K562 (cell line): ENCODE measurements around the gene POLG. TPM values are rescaled to one million over a fixed set of nuclear protein-coding genes. Genes with fewer than 3 reads are reported as not detected.
A peak's percentile ranks its signal among the peaks of the same experiment; 100 is the strongest.

Experiments used
- CC2D1A ChIP-seq: fragments of 450-650 bp; IDR thresholded peaks from 2 replicates; pipeline ENCODE4 v1.6.1; 2017; ENCODE audit warnings: mild to moderate bottlenecking
- CEBPZ ChIP-seq: fragments of 150-350 bp; IDR thresholded peaks from 2 replicates; pipeline ENCODE4 v1.6.1; 2014; ENCODE audit warnings: low read depth, mild to moderate bottlenecking, low read length, borderline replicate concordance
- HMBOX1 ChIP-seq: sonication (generic); IDR thresholded peaks from 2 replicates; pipeline ENCODE4 v1.6.1; 2016
- MIER1 ChIP-seq: fragments of 450-650 bp; IDR thresholded peaks from 2 replicates; pipeline ENCODE4 v1.6.1; 2016; ENCODE audit warnings: antibody characterized with exemption, mild to moderate bottlenecking, low read depth
- NBN ChIP-seq: fragments of 450-650 bp; IDR thresholded peaks from 2 replicates; pipeline ENCODE4 v1.6.1; 2016; ENCODE audit warnings: low read depth, mild to moderate bottlenecking
- NFIX ChIP-seq: fragments of 250-450 bp; sonication (Bioruptor Pico); IDR thresholded peaks from 2 replicates; pipeline ENCODE4 v1.4.0; 2020; ENCODE audit warnings: low read depth, mild to moderate bottlenecking, moderate library complexity
- POLR2G ChIP-seq: fragments of 200-400 bp; formaldehyde crosslinking; IDR thresholded peaks from 2 replicates; pipeline ENCODE4 v1.6.1; 2017; ENCODE audit warnings: low read depth, mild to moderate bottlenecking, antibody characterized with exemption, low read length, moderate library complexity
- PTRF ChIP-seq: fragments of 450-650 bp; IDR thresholded peaks from 2 replicates; pipeline ENCODE4 v1.6.1; 2016; ENCODE audit warnings: mild to moderate bottlenecking, missing genetic modification characterization, missing compliant biosample characterization
- RHOXF2B ChIP-seq: fragments of 250-450 bp; sonication (Bioruptor Pico); conservative IDR thresholded peaks from 2 replicates; pipeline ENCODE4 v1.5.1; 2021
- SMARCA5 ChIP-seq: fragments of 450-650 bp; IDR thresholded peaks from 2 replicates; pipeline ENCODE4 v1.6.1; 2016
- SMC3 ChIP-seq: conservative IDR thresholded peaks from 2 replicates; pipeline ENCODE4 v1.6.1; 2011; ENCODE audit warnings: low read depth, low read length, improper control_type of control experiment; ENCODE audit not compliant: insufficient read depth
- SPI1 ChIP-seq: IDR thresholded peaks from 2 replicates; pipeline ENCODE4 v1.6.1; 2011; ENCODE audit warnings: low read depth, low read length, control low read depth, borderline replicate concordance
- ZBTB12 ChIP-seq: fragments of 250-450 bp; sonication (Bioruptor Pico); IDR thresholded peaks from 2 replicates; pipeline ENCODE4 v1.4.0; 2020
- ZBTB34 ChIP-seq: fragments of 250-450 bp; sonication (Bioruptor Pico); IDR thresholded peaks from 2 replicates; pipeline ENCODE4 v1.8.0; 2021; ENCODE audit warnings: mild to moderate bottlenecking, moderate library complexity
- ZHX1 ChIP-seq: fragments of 150-350 bp; conservative IDR thresholded peaks from 2 replicates; pipeline ENCODE4 v1.6.1; 2014; ENCODE audit warnings: low read length
- ZNF512 ChIP-seq: IDR thresholded peaks from 2 replicates; pipeline ENCODE4 v1.6.1; 2016; ENCODE audit warnings: missing genetic modification characterization, missing compliant biosample characterization
- ZNF586 ChIP-seq: fragments of 450-650 bp; formaldehyde crosslinking; conservative IDR thresholded peaks from 2 replicates; pipeline ENCODE4 v1.4.0; 2020; ENCODE audit warnings: mild to moderate bottlenecking, moderate library complexity
- ZNF696 ChIP-seq: fragments of 250-450 bp; sonication (Bioruptor Pico); conservative IDR thresholded peaks from 2 replicates; pipeline ENCODE4 v1.4.0; 2020; ENCODE audit warnings: mild to moderate bottlenecking, moderate library complexity
- polyA plus RNA-seq, 8 experiments: library from polyadenylated mRNA; depleted of rRNA in 4 of 8; stranded (reverse) in 5 of 8; unstranded in 3 of 8; fragments of >200 nt; fragmentation: Nextera tagmentation in 2 of 8; fragmentation: Illumina TruSeq in 1 of 8; extraction: Ambion mirVana in 2 of 8; extraction: Trizol in 1 of 8; gene quantifications; 2 replicates each; pipeline versions ENCODE4 v1.2.1 to v1.2.3, GENCODE V29; 2011 to 2014; ENCODE audit warnings: inconsistent platforms in 1 of 8, missing spikeins in 1 of 8
- total RNA-seq, 7 experiments: library from RNA; depleted of rRNA in 6 of 7; stranded (reverse); fragments of >200 nt in 6 of 7; fragmentation: Illumina TruSeq in 2 of 7; extraction: Trizol in 2 of 7; gene quantifications; 2 replicates each; pipeline versions ENCODE4 v1.2.1 to v1.2.3, GENCODE V29; 2011 to 2021; ENCODE audit warnings: low replicate concordance in 1 of 7

The POLG gene
- total and polyA plus RNA-seq, 9 of the 15 experiments (the other 6 are each of a cell fraction or from before 2014, with no cell fraction given) = 15.2 to 83.8 (median 38.6) TPM

GRCh38 chr15:89291934-89292438, 42.6 kb downstream of the POLG start (continued):
- TF ChIP-seq CC2D1A (no peak), HMBOX1 (peak; percentile 72; the same call in 1 of the 2 replicates), POLR2G (no peak), NBN (no peak), MIER1 (no peak), NFIX (no peak), SMC3 (no peak), ZBTB12 (no peak), SPI1 (peak; percentile 70; the same call in 1 of the 2 replicates), SMARCA5 (no peak), ZNF512 (tag) (no peak), ZNF696 (CRISPR knock-in tag) (no peak), PTRF (no peak), CEBPZ (no peak), ZNF586 (CRISPR knock-in tag) (no peak), RHOXF2B (CRISPR knock-in tag) (no peak), ZHX1 (no peak), ZBTB34 (no peak)
